ENCODE measurements around the gene SLC2A10.

SLC2A10 gene

DNA sequence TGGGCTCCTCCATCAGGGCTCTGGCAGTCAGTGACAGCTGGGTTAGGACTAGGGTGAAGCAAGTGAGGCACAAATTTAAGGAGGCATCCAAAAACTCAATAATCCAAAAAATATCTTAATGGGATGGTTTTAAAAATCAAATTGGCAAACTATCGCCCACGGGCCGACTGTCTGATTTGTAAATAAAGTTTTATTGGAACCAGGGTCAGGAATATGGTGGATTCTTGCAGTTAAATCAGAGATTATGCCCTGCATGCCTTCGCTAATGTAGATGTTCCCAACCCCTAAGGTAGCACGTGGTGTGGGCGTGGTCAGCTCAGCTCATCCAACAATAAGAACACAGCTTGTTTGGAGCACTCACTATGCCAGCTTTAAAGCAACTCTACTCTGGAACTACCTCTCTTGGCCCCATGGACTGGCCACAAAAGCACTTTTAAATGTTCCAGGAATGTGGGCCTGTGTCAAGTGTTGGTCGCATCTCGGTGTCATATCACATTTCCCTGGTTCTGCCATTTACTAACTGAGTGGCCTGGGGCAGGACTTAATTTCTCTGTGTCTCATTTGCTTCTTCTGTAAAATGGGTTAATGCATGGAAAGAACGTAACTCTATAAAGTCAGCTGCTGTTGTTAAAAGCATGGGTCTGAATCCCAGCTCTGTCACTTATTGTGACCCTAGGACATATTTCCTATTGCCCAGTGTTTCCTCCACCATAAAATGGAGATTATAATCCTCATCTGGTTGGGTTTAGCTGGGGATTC lies 27.2 kb upstream of the SLC2A10 start:
- DNase-seq, result no peak

DNA sequence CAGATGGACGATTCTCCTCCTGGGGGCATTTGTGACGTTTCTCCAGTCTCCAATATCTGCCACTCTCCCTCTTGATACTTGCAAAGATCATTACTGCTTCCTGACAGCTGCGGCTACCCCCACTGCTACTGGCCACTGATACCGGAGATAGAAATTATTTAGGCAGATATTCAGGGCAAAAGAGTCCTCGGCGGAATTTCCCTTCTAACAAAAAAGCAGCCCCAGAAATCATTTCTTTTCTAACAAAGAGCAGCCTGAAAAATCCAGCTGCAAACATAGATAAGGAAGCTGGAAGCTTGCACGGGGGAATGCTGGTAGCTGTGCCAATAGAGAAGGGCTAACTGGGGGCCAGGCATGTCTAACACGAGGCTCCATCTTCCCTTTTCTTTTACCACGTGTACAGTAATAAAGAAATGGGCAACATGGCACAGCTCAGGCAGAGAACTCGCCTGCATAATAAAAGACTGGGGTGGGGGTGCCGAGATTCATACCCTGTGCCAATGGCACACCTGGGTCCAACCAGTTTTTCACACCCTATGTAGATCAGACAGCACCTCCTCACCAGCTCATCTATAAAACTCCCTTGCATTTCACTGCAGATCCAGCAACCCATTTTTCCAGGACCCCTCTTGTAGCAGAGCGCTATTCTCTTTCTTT lies 26.3 kb upstream of the SLC2A10 start:
- no peak for DNase-seq

DNA sequence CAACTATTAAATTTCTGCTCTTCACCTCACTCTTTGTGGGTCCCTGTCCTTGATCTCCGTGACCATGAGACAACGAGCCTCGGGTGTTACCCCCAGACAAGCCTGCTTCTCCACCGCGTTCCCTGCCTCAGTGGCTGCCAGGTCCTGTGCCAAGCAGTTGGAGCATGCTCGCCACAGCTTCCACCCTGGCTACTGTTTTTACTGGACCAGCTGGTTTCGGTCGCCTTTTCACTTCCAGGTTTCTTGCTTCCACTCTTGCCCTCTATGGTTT lies 25.8 kb upstream of the SLC2A10 start:
- DNase-seq, result no peak

DNA sequence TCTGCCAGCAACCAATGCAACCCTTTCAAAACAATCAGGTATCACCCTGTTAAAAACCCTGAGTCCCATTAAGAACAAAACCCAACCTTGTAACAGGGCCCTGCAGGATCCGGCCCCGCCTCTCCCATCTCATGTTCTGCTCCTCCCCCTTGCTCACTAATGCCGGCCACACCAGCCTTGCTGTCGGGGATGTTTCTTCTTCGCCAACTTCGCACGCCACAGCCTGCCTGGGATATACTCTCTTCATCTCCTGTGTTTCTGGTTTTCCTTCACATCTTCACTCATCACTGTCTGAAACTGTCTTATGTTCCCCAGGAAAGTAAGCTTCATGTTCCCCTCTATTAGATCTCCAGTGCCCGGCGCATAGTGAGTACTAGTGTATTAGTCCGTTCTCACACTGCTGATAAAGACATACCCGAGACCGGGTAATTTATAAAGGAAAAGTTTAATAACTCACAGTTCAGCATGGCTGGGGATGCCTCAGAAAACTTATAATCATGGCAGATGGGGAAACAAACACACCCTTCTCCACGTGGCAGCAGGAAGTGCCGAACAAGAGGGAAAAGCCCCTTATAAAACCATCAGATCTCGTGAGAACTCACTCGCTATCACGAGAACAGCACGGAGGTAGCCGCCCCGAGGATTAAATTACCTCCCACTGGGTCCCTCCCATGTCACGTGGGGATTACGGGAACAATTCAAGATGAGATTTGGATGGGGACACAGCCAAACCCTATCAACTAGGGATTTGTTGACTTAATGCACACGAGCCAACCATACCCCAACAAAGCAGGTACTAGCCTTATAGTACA lies 25.3 kb upstream of the SLC2A10 start:
- DNase-seq, result no peak

DNA sequence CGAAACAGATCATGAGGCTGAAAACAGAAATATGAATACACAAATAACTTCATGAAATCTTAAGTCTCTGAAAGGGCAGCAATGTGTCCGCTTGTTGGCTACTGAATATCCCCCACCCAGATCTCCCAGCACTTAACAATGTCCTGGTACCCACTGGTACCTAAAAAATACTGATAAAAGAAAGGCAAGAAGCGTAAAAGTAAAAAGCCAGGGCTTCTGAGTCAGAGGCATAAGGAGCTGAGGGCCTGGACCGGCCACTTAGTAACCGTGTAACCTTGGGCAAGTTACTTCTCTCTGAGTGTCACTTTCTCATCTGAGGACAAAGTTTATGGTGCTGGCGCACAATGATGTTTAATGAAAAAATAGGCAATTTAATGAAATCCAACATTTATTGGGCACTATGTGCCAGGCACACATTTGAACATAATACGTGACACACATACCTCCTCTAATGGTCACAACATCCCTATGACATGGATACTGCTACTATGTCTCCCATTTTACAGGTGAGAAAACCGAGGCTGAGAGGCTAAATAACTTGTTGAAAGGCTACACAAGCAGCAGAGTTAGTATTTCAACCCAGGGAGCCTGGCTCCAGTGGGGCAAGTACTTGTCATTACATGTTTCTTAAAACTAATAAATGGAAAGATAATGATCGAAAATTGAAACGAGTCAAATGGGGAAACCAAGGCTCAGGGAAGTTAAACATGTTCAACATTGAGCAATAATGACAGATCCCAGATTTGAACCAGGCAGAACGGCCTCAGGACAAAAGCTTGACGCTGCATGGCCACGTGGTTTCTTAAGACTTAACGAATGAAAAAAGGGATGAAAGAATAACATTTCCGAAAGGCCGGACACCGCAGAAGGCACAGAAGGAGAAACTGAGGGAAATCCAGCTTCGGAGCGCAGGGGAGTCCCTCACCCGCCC lies 21.0 kb upstream of the SLC2A10 start:
- DNase-seq, result no peak

DNA sequence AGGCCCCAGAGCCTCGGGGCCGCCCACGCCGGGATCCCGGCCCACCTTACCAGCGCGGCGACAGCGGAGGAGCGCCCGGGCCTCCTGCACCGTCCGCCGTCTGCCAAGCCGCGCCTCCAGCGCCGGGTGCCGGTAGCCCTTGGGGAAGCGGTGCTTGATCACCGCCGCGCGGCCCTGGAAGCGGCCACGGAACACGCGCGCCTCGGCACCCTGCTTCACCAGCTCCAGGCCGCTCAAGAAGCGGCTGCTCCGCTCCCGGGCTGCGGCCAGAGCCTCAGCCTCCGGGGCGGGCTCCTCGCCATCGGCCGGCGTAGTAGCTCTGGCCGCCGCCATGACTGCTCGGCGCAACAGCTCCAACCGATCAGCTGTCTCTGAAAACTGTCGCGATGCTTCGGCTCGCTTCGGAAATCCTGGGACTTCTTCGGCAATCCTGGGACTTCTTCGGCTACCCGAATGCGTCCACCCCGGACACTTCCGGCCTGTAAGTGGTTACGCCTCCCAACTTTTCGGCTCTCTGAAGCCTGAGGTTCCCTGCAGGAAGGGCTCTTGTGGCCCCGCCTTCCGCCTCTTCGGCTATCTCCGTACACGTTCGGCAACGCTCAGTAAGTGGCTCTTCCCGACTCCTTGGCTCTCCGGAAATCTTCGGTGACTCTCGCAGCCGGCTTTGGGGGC lies 20.2 kb upstream of the SLC2A10 start, which contains the start of gene TP53RK:
TP53RK (minus strand) TSS at position 363 of the 672 bp plus-strand sequence; CDS start at position 333, 30 bp downstream.
- DNase-seq, result peak; percentile 96 to 97

DNA sequence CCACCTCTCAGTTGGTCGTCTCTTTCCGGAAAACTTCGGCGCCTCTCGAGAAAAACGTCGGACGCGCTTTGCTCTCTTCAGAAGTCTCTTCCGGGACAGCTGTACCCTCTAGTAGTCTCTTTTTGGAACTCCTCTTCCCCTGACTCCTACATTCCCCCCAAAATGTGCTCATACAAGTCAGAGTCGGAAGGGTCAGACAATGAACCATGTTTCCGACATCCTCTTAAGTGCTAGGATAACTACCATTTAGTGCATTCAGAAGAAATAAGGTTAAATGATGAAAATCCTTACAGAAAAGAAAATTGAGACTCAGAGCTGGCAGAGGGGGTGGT lies 19.7 kb upstream of the SLC2A10 start:
- DNase-seq, result no peak

DNA sequence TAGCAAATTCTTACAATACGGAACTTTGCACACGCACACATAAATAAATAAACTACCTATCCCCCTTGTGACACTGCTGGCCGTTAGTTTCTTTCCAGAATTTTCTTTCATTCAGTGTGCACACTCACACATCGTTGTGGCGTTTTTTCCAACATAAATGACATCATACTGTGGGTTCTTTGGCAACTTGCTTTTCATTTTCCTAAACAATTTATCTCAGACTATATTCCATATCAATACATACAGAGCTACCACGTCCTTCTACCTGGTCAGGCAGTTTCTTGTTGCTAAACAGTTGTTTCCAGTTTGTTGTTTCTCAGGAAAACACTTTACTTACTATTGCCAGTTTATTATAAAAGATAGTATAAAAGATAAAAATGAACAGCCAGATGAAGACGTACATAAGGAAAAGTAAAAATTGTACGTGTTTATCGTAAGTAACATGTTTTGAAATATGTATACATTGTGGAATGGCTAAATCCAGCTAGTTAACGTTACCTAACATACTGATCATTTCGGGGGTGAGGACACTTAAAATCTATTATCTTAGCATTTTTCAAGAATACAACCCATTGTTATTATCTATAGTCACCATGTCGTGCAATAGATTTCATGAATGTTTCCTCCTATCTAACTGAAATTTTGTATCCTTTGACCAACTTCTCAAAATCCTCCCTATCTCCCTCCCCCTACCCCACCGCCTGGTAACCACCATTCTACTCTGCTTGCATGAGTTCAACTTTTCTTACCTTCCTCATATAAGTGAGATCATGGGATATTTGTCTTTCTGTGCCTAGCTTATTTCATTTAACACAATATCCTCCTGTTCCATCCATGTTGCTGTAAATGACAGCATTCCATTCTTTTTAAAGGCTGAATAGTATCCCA lies 19.0 kb upstream of the SLC2A10 start:
- no peak for DNase-seq

DNA sequence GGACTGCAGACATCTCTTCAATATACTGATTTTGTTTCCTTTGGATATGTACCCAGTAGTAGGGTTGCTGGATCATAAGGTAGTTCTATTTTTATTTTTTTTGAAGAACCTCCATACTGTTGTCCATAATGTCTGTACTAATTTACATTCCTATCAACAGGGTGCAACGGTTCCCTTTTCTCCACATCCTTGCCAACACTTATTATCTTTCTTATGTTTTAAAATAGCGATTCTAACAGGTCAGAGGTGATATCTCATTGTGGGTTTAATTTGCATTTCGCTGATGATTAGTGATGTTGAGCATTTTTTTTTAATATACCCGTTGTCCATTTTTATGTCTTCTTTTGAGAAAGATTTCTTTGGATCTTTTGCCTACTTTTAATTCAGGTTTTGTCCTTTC lies 18.3 kb upstream of the SLC2A10 start:
- DNase-seq, result no peak

DNA sequence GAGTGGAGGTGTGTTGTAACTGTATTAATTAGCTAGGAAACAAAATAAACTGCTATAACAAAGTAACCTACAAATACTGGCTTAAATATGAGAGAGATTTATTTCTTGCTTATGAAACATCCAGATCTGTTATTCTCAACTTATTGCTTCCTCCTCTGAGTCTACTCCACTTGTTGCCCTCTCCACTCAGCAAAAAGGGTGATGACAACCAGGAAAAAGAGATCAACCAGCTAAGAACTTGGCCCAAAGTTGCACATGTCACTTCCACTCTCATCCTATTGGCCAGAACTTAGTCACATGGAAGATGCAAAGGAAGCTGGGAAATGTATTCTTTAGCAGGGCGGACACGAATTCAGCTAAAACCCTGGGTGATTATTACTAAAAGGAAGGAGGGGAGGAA lies 15.0 kb upstream of the SLC2A10 start:
- peak; percentile 14 to 43 for DNase-seq

DNA sequence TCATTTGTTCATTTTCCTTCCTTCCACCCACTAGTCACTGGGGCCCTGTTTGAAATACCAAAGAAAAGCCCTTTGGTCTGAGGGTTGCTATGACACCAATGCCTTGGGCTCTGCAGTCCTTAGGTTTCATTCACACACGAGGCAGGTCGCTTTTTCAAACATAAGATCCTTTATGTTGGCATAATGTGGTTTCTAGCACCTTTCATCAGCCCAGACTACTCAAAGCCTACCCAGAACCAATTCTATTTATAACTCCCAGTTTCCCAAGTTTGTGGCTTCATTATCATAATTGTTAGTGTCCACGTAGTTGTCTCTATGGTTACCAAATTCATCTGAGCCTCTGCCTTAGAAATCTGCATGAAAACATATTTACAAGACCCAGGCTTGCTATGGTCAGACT lies 13.6 kb upstream of the SLC2A10 start:
- no peak for DNase-seq

DNA sequence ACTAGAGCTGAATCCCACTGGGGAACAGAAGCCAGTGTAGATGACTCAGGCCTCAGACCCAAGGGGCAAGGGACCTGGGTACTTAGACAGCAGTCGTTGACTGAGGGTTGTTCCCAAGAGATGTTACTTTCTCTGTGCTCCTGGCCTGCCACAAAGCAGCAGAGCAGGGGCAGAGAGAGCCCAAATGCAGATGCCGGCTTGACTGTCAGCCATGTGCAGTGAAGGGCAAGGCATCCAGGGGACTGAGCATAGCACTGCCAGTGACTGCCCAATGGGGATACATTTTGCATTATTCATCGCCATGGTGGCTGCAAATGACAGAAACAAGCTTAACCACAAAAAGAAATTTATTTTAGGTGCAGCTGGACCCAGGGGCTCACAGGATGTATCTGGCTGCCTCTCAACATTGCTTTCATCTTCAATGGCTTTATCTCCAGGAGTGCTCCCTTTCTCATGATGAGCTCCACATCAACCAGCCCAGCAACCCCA lies 12.6 kb upstream of the SLC2A10 start:
- no peak for DNase-seq

DNA sequence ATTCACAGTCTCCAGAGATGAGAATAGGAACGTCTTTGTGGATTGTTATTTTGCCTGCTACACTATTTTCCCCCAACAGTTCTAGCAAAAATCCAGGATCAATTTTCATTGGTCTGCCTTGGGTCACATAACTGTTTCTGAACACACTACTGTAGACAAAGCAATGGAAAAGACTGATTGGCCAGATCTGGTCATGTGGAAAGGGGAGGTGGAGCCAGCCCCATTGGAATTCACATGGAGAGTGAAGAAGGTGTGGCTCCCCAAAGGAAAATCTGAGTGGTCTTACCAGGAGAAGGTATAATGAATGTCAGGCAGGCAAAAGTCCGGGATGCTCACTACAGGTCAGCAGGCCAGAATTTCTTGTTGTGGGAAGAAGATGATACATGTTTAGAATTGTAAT lies 10.7 kb upstream of the SLC2A10 start:
- no peak for DNase-seq

DNA sequence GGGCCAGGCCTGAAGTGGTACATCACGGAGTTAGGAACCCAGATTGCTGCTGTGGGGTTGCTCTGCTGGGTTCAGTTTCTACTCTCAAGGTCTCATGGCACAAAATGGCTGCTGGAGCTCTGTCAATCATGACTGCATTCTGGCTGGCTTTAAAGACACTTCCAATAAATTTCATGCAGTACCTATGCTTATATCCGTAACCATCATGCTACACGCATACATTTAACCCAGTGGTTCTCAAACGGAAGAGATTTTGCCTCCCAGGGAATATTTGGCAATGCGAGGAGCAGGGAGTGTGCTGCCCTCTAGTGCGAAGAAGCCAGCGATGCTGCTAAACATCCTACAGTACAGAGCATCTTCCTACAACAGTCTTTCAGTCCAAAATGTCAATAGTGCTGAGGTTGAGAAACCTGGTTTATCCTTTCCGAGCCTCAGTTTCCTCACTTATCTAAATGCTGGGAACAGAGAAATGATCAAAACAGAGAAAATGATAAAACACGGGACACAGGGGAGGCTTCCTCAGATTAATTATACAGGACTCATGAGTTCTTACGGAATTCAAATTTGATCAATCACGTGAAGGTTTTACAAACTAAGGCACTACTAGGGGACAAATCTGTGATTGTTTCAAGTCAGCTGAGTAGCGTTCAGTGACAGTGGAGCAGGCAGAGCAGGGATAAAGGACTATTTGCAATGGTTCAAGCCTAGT lies 9.6 kb upstream of the SLC2A10 start:
- DNase-seq, result no peak

DNA sequence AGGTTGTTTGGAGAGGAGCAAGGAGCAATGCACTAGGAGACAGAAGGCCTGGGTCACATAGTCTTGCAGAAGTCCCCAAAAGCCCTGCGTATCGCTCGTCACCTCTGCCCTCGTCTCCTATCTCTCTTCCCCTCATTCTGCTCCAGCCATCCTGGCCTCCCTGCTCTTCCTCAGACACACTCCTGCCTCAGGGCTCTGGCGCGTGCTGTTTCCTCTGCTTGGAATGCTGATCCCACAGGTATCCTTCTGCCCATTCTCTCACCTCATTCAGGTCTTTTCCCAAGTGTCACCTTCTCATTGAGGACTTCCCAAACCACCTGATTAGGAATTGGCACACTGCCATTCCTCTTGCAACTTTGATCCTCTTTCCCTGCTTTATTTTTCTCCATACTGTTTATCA lies 9.0 kb upstream of the SLC2A10 start:
- no peak for DNase-seq

DNA sequence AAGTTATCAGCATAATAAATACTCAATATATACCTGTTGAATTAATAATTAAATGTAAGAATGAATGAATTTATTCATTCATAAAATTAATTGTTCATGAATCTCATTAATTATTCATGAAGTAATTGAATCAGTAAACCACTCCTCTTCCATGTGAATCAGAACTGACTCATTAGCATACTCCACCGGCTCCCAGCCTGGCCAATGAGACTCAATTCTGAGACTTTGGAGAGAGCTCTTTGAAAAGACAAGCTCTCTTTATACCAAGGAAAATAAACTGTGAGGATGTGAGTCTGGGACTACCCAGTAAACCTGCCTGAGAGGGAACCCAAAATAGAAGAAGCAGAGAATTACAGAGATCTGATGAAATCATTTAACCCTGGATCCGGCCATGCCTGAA lies 8.4 kb upstream of the SLC2A10 start:
- DNase-seq, result no peak

DNA sequence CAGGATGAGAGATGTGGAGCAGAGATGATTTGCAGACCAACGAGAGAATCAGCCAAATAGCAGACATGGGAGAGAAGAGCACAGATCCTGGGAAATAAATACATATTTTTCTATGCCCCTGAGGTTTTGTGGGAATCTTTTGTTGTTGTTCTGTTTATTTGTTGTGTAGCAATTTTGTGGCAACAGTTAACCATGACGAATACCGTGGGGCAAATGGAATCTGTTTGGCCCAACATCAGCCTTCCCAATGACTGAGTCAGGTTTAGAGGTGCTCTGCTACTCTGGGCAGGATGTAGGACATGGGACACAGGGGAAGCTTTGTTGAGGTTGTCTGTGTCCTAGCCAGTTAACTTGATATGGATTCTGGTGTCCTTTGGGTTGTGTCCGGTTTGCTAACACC lies 7.9 kb upstream of the SLC2A10 start:
- no peak for DNase-seq

DNA sequence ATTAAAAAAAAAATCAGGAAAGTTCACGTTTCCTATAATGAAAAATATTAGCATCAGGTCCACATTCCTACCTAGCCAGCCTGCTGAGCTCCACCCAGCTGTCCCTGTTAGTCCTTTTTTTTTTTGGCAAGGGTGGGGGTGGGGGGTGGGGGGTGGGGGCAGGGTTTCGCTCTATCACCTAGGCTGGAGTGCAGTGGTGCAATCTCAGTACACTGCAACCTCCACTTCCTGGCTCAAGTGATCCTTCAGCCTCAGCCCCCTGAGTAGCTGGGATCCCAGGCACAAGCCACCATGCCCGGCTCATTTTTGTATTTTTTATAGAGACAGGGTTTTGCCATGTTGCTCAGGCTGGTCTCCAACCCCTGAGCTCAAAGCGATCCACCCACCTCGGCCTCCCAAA lies 7.5 kb upstream of the SLC2A10 start:
- DNase-seq, result no peak

DNA sequence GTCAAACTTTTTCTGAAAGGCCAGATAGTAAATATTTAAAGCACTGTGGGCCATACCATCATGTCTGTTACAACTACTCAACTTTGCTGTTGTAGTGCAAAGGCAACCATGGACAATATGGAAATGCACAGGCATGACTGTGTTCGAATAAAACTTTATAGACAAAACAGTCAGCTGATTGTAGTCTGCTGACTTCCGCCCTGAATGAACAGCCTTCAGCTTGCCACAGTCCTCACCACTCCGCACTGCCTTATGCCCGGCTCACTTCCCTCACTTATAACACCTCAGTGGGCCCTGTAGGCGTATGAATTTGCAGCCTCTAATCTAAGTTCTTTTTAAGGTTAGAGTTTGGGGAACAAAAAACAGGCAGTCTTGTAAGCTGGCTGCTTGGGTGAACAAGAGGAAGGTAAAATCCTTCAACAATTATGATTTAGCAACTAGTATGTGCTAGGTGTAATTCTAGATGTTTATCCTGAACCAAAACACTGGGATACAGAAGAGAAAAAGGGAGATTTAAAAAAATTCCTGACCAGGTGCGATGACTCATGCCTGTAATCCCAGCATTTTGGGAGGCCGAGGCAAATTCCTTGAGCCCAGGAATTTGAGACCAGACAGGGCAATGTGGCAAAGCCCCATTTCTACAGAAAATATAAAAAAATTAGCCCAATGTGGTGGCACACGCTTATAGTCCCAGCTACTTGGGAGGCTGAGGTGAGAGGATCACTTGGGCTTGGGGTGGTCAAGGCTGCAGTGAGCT lies 6.8 kb upstream of the SLC2A10 start:
- DNase-seq, result no peak

DNA sequence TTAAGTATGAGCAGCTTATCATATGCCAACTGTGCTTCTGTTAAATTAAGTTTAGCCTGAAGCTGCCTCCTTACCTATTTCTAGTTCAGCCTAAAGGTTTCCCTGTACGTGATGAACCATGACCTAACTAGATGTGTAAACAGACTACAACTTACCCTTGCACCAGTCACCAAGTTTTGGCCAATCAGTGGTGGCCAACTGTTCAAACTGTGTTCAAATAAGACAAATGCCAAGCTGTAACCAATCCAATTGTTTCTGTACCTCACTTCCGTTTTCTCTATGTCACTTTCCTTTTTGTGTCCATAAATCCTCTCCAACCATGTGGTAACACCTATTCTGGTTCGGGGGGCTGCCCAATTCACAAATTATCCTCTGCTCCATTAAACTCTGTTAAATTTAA lies 6.0 kb upstream of the SLC2A10 start:
- DNase-seq, result no peak
